Gastrocnemius medialis (tissue), 4 donors: ENCODE data around the gene SUPT3H.

Experiments used
- POLR2A ChIP-seq, 2 donors: fragments of 450-650 bp; IDR thresholded peaks; one replicate each; pipeline ENCODE4 v1.6.1; 2017; ENCODE audit warnings: antibody characterized with exemption in 2 of 2, mild to moderate bottlenecking in 2 of 2, moderate library complexity in 2 of 2
- TF ChIP-seq, protein P1 (sequence below), 5 experiments: fragments of 450-650 bp in 3 of 5; fragments of 200-600 bp in 2 of 5; sonication (generic) in 2 of 5; IDR thresholded peaks in 4 of 5; conservative IDR thresholded peaks in 1 of 5; 1 replicate in 4 of 5; 2 replicates in 1 of 5; pipeline ENCODE4 v1.5.1; 2016 to 2019; ENCODE audit warnings: antibody characterized with exemption in 5 of 5, mild to moderate bottlenecking in 3 of 5, moderate library complexity in 3 of 5

- TF ChIP-seq, protein P1, sequence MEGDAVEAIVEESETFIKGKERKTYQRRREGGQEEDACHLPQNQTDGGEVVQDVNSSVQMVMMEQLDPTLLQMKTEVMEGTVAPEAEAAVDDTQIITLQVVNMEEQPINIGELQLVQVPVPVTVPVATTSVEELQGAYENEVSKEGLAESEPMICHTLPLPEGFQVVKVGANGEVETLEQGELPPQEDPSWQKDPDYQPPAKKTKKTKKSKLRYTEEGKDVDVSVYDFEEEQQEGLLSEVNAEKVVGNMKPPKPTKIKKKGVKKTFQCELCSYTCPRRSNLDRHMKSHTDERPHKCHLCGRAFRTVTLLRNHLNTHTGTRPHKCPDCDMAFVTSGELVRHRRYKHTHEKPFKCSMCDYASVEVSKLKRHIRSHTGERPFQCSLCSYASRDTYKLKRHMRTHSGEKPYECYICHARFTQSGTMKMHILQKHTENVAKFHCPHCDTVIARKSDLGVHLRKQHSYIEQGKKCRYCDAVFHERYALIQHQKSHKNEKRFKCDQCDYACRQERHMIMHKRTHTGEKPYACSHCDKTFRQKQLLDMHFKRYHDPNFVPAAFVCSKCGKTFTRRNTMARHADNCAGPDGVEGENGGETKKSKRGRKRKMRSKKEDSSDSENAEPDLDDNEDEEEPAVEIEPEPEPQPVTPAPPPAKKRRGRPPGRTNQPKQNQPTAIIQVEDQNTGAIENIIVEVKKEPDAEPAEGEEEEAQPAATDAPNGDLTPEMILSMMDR (IDR thresholded peaks at IDR 0.05 in 4 of 5, conservative IDR thresholded peaks at IDR 0.05 in 1 of 5): no peak
- no peak for TF ChIP-seq POLR2A (IDR thresholded peaks at IDR 0.05)
Observed at GRCh38 chr6:45415315-45415714, 37.6 kb upstream of the SUPT3H start.
